PC-3 (cell line): Measurements from ENCODE around the gene CRISPLD2. TPM values are rescaled to one million over a fixed set of nuclear protein-coding genes. Genes with fewer than 3 reads are reported as not detected.

ENCODE experiments used
- ATAC-seq: fragments of 200-7000 bp; cut with Tn5 transposase; 2 replicates; pipeline ENCODE4 v1.9.1; 2020; ENCODE audit warnings: mild to moderate bottlenecking, moderate library complexity
- BruUV-seq: library from RNA; stranded (reverse); fragments of 400-500 nt; replicated peaks from 2 replicates; lab custom pipeline; 2021; lab: Mats Ljungman, UMichigan
- CTCF ChIA-PET: fragments of 300-600 bp; sonication (Branson Sonifier 250); formaldehyde crosslinking; loops from one replicate; lab custom pipeline; 2022; ENCODE audit warnings: antibody characterized with exemption; lab: Charles Lee
- POLR2A ChIA-PET: fragments of 300-600 bp; sonication (Branson Sonifier 250); formaldehyde crosslinking; loops from one replicate; lab custom pipeline; 2022; ENCODE audit warnings: antibody characterized with exemption; ENCODE audit not compliant: unreplicated experiment; lab: Charles Lee
- DNase-seq: peaks from one replicate; pipeline ENCODE4 v3.0.0-alpha.2; 2015
- H2AFZ ChIP-seq: fragments of 300-600 bp; sonication (generic); 2 replicates; pipeline ENCODE4 v1.6.0; 2016; ENCODE audit warnings: antibody characterized with exemption, low read length
- H3F3A ChIP-seq: fragments of 300-600 bp; sonication (generic); one replicate; pipeline ENCODE4 v1.6.0; 2017; ENCODE audit warnings: antibody characterized with exemption, low read length, control low read depth, mild to moderate bottlenecking; ENCODE audit not compliant: unreplicated experiment
- H3K27ac ChIP-seq: fragments of 300-600 bp; sonication (generic); 2 replicates; pipeline ENCODE4 v1.5.1; 2016; ENCODE audit warnings: mild to moderate bottlenecking, low read length
- H3K27me3 ChIP-seq: fragments of 300-600 bp; sonication (generic); 2 replicates; pipeline ENCODE4 v1.6.1; 2016; ENCODE audit warnings: low read length, mixed read lengths
- H3K36me3 ChIP-seq: fragments of 300-600 bp; sonication (generic); 2 replicates; pipeline ENCODE4 v1.6.1; 2016; ENCODE audit warnings: low read depth, mixed run types, low read length, mixed read lengths
- H3K4me1 ChIP-seq: fragments of 300-600 bp; sonication (generic); 2 replicates; pipeline ENCODE4 v1.5.1; 2016; ENCODE audit warnings: low read length; ENCODE audit not compliant: insufficient read depth
- H3K4me2 ChIP-seq: fragments of 300-600 bp; sonication (generic); 2 replicates; pipeline ENCODE4 v1.6.0; 2016; ENCODE audit warnings: low read length
- H3K4me3 ChIP-seq: fragments of 300-600 bp; sonication (generic); 2 replicates; pipeline ENCODE4 v1.5.1; 2016; ENCODE audit warnings: mild to moderate bottlenecking, low read length, mixed read lengths
- H3K79me2 ChIP-seq: fragments of 300-600 bp; sonication (generic); 2 replicates; pipeline ENCODE4 v1.6.1; 2017; ENCODE audit warnings: low read length, mixed read lengths
- H3K9ac ChIP-seq: fragments of 300-600 bp; sonication (generic); 2 replicates; pipeline ENCODE4 v1.6.0; 2016; ENCODE audit warnings: mild to moderate bottlenecking, low read length
- H3K9me2 ChIP-seq: fragments of 300-600 bp; sonication (generic); replicated peaks from 2 replicates; pipeline ENCODE4 v1.6.1; 2016; ENCODE audit warnings: mixed run types, low read length, mixed read lengths
- H3K9me3 ChIP-seq: fragments of 300-600 bp; sonication (generic); 2 replicates; pipeline ENCODE4 v1.6.1; 2016; ENCODE audit warnings: low read length, mixed read lengths
- H4K20me1 ChIP-seq: fragments of 300-600 bp; sonication (generic); 2 replicates; pipeline ENCODE4 v1.6.1; 2016; ENCODE audit warnings: low read length, mixed read lengths
- CTCF ChIP-seq: fragments of 300-600 bp; sonication (generic); conservative IDR thresholded peaks from 2 replicates; pipeline ENCODE4 v1.5.1; 2017; ENCODE audit warnings: antibody characterized with exemption, low read depth, mild to moderate bottlenecking, low read length
- EZH2 ChIP-seq: fragments of 300-600 bp; sonication (generic); IDR thresholded peaks from one replicate; pipeline ENCODE4 v1.6.1; 2017; ENCODE audit warnings: antibody characterized with exemption, mild to moderate bottlenecking, low read length; ENCODE audit not compliant: unreplicated experiment
- EZH2phosphoT487 ChIP-seq: fragments of 300-600 bp; sonication (generic); IDR thresholded peaks from 2 replicates; pipeline ENCODE4 v1.6.1; 2018; ENCODE audit warnings: mild to moderate bottlenecking, antibody characterized with exemption, low read length, borderline replicate concordance
- intact Hi-C: fragments of 100-400 bp; cut with micrococcal nuclease; formaldehyde crosslinking; loops from 2 replicates; pipeline ENCODE4 v1.9.0; 2023
- total RNA-seq: library from RNA; depleted of rRNA; stranded (reverse); fragments of >200 nt; gene quantifications from 2 replicates; pipeline ENCODE4 v1.2.3, GENCODE V29; 2014

The CRISPLD2 gene
- total RNA-seq, 1 experiment from 2014 or later: 2.8 TPM

GRCh38 chr16:84909476-84910085, 89.8 kb downstream of the CRISPLD2 start:
- Histone ChIP-seq H3K4me3 (no peak overlapping the region), H3K27me3 (no peaks in the 10 kb centered on the region), H3K79me2 (no peaks in the 10 kb centered on the region), H3K36me3 (no peaks in the 10 kb centered on the region), H3K4me1 (no peaks in the 10 kb centered on the region), H3K9me3 (no peaks in the 10 kb centered on the region), H2AFZ (no peak overlapping the region), H3K9me2 (no peaks in the 10 kb centered on the region), H3K4me2 (no peak overlapping the region), H4K20me1 (no peaks in the 10 kb centered on the region), H3K27ac (no peak overlapping the region), H3F3A (no peaks in the 10 kb centered on the region), H3K9ac (no peak overlapping the region)
- ChIA-PET POLR2A (no interaction called here), CTCF (no interaction called here)
- no TSS peak for BruUV-seq
- intact Hi-C loops: no loop called here
- no peak for DNase-seq
- TF ChIP-seq EZH2phosphoT487: no peak
- no peak for ATAC-seq

- ATAC-seq (no peak), DNase-seq (no peak)
- no peaks in the 10 kb centered on the region for H3K4me1 ChIP-seq
- H3K27ac ChIP-seq: no peak overlapping the region
- no peaks in the 10 kb centered on the region for H4K20me1 ChIP-seq
- H3K79me2 ChIP-seq: no peaks in the 10 kb centered on the region
- no peak for TF ChIP-seq CTCF
- no peak for TF ChIP-seq EZH2
- TF ChIP-seq EZH2phosphoT487: no peak
- H3F3A ChIP-seq: no peaks in the 10 kb centered on the region
- H3K4me3 ChIP-seq: no peak overlapping the region
- no peak overlapping the region for H2AFZ ChIP-seq
- no peaks in the 10 kb centered on the region for H3K36me3 ChIP-seq
- ChIA-PET CTCF (no interaction called here), POLR2A (no interaction called here)
- H3K9me2 ChIP-seq: no peaks in the 10 kb centered on the region
- H3K9ac ChIP-seq: no peak overlapping the region
- no peaks in the 10 kb centered on the region for H3K27me3 ChIP-seq
- no peak overlapping the region for H3K4me2 ChIP-seq
- no peaks in the 10 kb centered on the region for H3K9me3 ChIP-seq
- BruUV-seq: no TSS peak
- intact Hi-C loops: no loop called here
These were observed 91.9 kb downstream of the CRISPLD2 start for GRCh38 chr16:84911486-84912216.

- Histone ChIP-seq H3K36me3 (no peaks in the 10 kb centered on the region), H3K4me1 (no peaks in the 10 kb centered on the region), H3K4me2 (no peak overlapping the region), H4K20me1 (no peaks in the 10 kb centered on the region), H3K9ac (no peak overlapping the region), H2AFZ (no peak overlapping the region), H3K27me3 (no peaks in the 10 kb centered on the region), H3K79me2 (no peaks in the 10 kb centered on the region), H3F3A (no peaks in the 10 kb centered on the region), H3K27ac (no peak overlapping the region), H3K4me3 (no peak overlapping the region), H3K9me2 (no peaks in the 10 kb centered on the region), H3K9me3 (no peaks in the 10 kb centered on the region)
- intact Hi-C loops: no loop called here
- TF ChIP-seq EZH2phosphoT487: no peak
- no peak for TF ChIP-seq CTCF
- no peak for TF ChIP-seq EZH2
- no peak for DNase-seq
- no TSS peak for BruUV-seq
- ATAC-seq: no peak
- POLR2A ChIA-PET: no interaction called here
- CTCF ChIA-PET: interaction anchor here (0.6 kb wide), 1 partner anchor 94 kb away, joined by 3 read pairs; the partner anchor contains the start of gene CRISPLD2
These were observed 93.5 kb downstream of the CRISPLD2 start for GRCh38 chr16:84913315-84913714.
